ENCODE data around the gene SLC46A1. TPM values are rescaled to one million over a fixed set of nuclear protein-coding genes. Genes with fewer than 3 reads are reported as not detected.

Gene SLC46A1
- total RNA-seq (10 to 100 TPM in 2 of 9 donors, 1 to 10 TPM in 7; 3.4 to 13.9 (median 4.7) TPM), polyA plus RNA-seq (1 to 10 TPM; 2.6 to 3.7 TPM)
- long read RNA-seq, donor 1, full-length matches to known transcripts, result 1 of 1 reads
- long read RNA-seq, donor 1, partial matches to known transcripts, result 0 of 1 reads
- long read RNA-seq, donor 1, other reads (novel, unspliced or antisense), result 0 of 1 reads
- long read RNA-seq, donor 2, full-length matches to known transcripts, result 3 of 4 reads
- long read RNA-seq, donor 2, partial matches to known transcripts, result 0 of 4 reads
- long read RNA-seq, donor 2, other reads (novel, unspliced or antisense), result 1 of 4 reads
- long read RNA-seq, donor 3, partial matches to known transcripts, result 0 of 4 reads
- long read RNA-seq, donor 3, other reads (novel, unspliced or antisense), result 3 of 4 reads

DNA sequence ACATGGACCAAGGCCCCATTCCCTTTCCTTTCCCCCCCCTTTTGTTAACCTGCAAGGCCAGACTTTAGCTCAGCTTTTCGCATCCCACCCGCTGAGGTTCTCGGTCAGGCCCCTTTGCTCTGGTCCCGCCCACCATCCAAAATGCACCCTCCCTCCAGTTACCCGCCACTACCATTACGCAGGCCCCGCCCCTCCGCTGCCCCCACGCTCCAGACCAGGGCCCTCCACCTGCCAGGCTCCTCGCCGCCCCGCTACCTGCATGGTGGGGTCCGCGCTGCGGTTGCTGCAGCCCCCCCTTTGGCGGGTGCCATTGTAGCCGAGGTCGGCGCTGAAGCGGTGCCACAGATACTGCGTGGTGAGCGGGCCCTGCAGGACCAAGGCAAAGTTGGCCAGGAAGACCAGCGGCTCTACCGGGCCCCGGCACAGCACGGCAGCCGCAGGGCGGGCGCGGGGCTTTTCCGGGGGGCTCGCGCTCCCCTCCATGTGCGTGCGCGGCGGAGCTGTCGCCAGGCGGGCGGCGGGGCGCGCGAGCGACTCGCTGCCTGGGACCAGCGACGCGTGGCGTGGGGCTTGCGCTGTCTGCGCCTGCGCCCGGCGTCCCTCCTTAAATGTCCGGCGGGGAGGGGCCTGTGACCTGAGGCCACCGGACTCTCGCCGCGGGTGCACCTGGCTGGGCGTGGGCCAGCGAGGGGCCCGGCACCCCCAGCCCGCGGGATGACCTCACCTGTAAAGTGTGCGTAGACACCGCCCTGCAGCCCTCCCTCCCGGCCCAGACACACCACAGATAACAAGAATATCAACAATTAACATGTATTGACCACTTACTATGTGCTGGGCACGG is at the start of gene SLC46A1:
TSS of gene SLC46A1 (minus strand) at position 581 of the 841 bp plus-strand sequence. CDS start at position 483, 98 bp downstream.
- WGBS, 4 donors, result 1 to 2% (median 1%) methylated on average over 52 to 70 of the region's 70 CpGs
- peak within 1 kb of the TSS in 9 of 12 donors; percentile 9 to 71 (median 42) for H3K27ac ChIP-seq
- DNase-seq, result peak; percentile 59 to 83 (median 67)
- ATAC-seq, result peak in 3 of 4 donors; percentile 68 to 87 (median 81)
- peaks cover 0 to 53% (median 9%) of the 10 kb centered on the region in 12 donors for H3K4me1 ChIP-seq
- no peaks in the 10 kb centered on the region for H3K9me3 ChIP-seq
- H3K4me3 ChIP-seq, result peak within 1 kb of the TSS; percentile 58 to 88 (median 70)
- no peaks in the 10 kb centered on the region for H3K27me3 ChIP-seq
- no peak for TF ChIP-seq CTCF (IDR thresholded peaks at IDR 0.05)
- peak in 1 of 2 donors; percentile 12 for TF ChIP-seq POLR2A (IDR thresholded peaks at IDR 0.05)
- peaks cover 0 to 23% (median 7%) of the 10 kb centered on the region in 9 donors for H3K36me3 ChIP-seq
- intact Hi-C loops (cut with DNase I), result no loop called here

DNA sequence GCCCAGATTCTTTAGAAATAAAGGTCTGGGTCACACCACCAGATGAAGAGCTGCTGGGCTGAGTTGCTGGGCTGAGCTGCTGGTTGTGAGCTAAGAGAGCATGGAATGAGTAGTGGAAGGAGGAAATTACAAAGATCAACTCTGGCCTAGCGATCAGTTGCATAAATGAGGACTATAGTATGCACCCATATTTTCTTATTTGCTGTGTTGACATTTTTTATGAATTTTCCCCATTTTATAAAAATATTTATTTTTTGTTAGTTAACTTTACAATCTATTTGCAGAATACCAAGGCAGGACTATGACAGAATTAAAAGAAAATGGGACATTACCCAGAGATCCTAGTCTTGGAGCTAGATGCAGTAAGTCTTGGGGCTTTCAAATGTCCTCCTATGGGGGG is 43.8 kb upstream of the SLC46A1 start:
- Histone ChIP-seq H3K27me3 (peaks cover 0 to 10% (median 0%) of the 10 kb centered on the region in 9 donors), H3K4me1 (no peaks in the 10 kb centered on the region), H3K9me3 (peaks cover 0 to 8% (median 0%) of the 10 kb centered on the region in 12 donors), H3K4me3 (no peak overlapping the region), H3K36me3 (no peaks in the 10 kb centered on the region), H3K27ac (no peak overlapping the region)
- TF ChIP-seq POLR2A (IDR thresholded peaks at IDR 0.05) (no peak), CTCF (IDR thresholded peaks at IDR 0.05) (no peak)
- WGBS, 4 donors, result 74 to 97% (median 89%) methylated on average over 1 of the region's 1 CpG
- DNase-seq, result no peak
- intact Hi-C loops (cut with DNase I), result no loop called here
- no peak for ATAC-seq

GRCh38 chr17:28447396-28447760 is 41.4 kb upstream of the SLC46A1 start:
- H3K4me3 ChIP-seq, result no peak overlapping the region
- peaks cover 0 to 8% (median 0%) of the 10 kb centered on the region in 12 donors for H3K9me3 ChIP-seq
- ATAC-seq (no peak), DNase-seq (no peak)
- WGBS, 4 donors, result 58 to 71% (median 65%) methylated on average over 5 of the region's 5 CpGs
- intact Hi-C loops (cut with DNase I), result no loop called here
- peaks cover 0 to 15% (median 0%) of the 10 kb centered on the region in 9 donors for H3K27me3 ChIP-seq
- TF ChIP-seq POLR2A (IDR thresholded peaks at IDR 0.05) (no peak), CTCF (IDR thresholded peaks at IDR 0.05) (no peak)
- H3K27ac ChIP-seq, result no peak overlapping the region
- H3K4me1 ChIP-seq, result no peaks in the 10 kb centered on the region
- no peaks in the 10 kb centered on the region for H3K36me3 ChIP-seq

Data from heart left ventricle (tissue), 16 donors.